GM21515 (cell line): ENCODE measurements around the gene TLK1.

ENCODE experiments used
- ATAC-seq: cut with Tn5 transposase; IDR thresholded peaks from one replicate; pipeline ENCODE4 v1.9.1; 2021; ENCODE audit not compliant: unreplicated experiment

Gene TLK1

GRCh38 chr2:170969030-170969429, 191.7 kb downstream of the TLK1 start:
- no peak for ATAC-seq

GRCh38 chr2:170968205-170969003, 192.3 kb downstream of the TLK1 start:
- ATAC-seq, result no peak

- ATAC-seq, result no peak
Observed at GRCh38 chr2:170967553-170967952, 193.1 kb downstream of the TLK1 start.

DNA sequence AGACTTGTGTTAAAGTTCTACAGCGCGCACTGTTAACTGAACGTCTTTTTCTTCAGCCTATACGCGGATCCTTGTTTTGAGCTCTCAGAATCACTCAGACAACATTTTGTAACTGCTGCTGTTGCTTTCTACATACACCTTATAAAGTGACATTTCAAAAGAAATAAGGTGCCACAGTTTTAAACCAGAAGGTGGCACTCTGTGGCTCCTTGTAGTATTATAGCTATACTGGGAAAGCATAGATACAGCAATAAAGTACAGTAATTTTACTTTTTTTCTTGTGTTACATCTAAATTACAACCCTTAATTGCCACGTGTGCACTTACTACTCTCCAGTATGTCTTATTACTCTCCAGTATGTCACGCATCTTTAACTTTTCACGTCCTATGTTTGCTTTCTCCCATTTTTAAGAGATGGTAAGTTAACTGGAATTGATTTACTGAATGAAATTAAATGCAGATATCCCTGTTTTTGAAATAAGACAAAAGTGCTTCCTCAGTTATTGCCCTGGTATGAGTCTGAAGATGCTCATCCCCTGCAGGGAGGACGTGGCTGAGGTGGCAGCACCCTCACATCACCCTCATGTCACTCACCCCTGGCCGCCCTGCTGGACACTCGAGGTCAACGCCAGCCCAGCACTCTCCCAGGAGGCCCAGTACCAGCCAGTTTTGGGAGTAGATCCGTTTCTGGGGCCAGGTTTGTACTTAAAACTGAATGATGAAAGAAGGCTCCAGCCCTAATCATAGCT, 193.9 kb downstream of the TLK1 start:
- no peak for ATAC-seq

GRCh38 chr2:170965446-170966225, 195.1 kb downstream of the TLK1 start:
- no peak for ATAC-seq

DNA sequence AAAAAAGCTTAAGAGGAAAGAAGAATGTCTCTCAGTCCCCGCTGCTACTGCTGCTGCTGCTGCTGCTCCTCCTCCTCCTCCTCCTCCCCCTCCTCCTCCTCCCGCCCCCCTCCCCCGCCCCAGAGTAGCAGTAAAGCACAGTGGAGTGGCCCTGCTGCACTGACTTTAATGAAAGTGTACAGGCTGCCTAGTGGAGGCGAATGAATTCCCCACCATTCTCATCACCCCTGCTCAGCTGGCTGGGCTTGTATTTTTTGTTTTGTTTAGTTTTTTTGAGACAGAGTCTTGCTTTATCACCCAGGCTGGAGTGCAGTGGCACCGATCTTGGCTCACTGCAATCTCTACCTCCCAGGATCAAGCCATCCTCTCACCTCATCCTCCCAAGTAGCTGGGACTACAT, 197.3 kb downstream of the TLK1 start:
- no peak for ATAC-seq

DNA sequence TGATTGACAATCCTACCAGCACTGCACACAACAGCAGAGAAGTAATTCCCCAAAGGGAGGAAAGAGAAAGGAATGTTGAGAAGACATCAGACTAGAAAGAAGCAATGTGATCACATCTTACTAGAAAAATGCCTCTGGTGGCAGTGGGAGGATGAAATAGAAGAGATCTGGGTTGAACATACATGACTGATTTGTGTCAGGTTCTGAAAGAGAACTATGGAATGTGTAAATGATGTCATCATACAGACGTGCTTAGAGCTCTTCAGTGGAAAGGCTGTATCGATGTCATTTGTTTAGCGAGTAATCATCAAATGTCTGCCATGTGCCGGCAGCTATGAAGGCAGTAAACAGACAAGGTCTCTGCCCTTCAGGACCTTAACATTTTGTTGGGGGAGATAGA, 206.8 kb downstream of the TLK1 start:
- no peak for ATAC-seq

GRCh38 chr2:170950221-170950761, 210.4 kb downstream of the TLK1 start:
- ATAC-seq, result peak; percentile 75

- ATAC-seq, result no peak
Observed at GRCh38 chr2:170949415-170949814, 211.3 kb downstream of the TLK1 start.

GRCh38 chr2:170944545-170944944, 216.1 kb downstream of the TLK1 start:
- no peak for ATAC-seq

- ATAC-seq, result no peak
Observed at GRCh38 chr2:170943596-170943995, 217.1 kb downstream of the TLK1 start.

DNA sequence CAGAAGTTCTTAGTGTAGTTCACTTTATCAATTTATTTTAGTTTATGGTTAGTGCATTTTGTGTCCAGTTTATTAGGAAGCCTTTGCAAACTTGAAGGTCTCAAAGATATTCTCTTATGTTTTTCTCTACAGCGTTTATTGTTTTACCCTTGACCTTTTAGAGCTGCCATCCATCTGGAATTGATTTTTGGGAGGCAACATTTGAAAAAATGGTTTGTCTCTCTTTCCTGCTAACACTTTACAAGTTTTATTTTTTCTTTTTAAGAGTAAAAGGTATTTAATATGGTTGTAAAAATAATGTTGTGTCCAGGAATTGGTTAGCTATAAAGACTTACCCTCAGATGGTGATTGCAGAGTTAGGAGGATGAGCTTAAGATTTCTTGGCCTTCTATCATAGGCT, 217.7 kb downstream of the TLK1 start:
- no peak for ATAC-seq

DNA sequence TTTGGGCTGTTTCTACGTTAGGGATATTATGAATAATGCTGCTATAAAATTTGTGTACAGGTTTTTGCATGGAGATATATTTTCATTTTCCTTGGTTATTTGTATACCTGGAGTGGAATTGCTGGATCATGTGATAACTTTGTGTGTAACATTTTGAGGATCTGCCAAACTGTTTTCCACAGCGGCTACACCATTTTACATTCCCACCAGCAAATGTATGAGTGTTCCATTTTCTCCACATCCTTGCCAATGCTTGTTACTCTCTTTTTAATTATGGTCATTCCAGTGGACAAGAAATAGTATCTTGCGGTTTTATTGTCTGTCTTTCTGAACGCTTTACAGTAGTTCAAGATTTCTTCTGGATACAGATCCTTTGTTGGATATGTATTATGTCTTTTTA, 218.1 kb downstream of the TLK1 start:
- no peak for ATAC-seq
